NCI-H1694 treated with DMSO at 0.1 percent for 48 hours (cell line): ENCODE results near the gene MAP1S.

ENCODE experiments used
- DNase-seq: peaks from one replicate; lab custom pipeline; 2025; lab: John Stamatoyannopoulos, UW

The MAP1S gene

DNA sequence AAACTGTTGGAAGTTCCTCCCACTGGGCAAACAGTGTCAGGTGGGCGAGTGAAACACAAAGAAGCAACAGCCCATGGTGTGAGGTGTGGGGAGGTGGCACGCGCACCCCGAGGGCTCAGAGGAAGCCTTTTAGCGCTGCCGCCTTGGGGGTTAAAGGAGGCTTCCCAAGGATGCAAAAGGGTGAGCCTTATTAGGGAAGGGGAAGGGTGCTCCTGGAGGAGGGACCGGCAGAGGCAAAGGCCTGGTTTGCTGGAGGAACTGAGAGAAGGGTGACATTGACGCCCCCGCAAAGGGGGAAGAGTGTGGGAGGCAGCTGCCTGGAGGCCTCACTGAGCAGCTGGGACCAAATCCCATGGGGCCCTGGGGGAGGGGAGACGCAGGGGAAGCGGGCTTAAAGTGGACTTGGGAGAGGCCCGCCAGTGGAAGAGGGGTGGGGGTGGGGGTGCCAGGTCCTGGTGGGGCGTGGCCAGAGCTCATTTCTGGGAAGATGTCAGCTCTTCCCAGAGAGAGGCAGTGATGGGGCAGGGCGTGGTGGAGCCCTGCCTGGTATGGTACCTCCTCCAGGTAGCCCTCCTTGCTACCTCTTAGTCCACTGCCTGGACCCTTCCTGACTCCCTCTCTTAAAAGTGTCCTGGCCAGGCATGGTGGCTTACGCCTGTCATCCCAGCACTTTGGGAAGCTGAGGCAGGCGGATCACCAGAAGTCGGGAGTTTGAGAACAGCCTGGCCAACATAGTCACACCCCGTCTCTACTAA lies 20.0 kb downstream of the MAP1S start:
- peak; percentile 17 for DNase-seq

DNA sequence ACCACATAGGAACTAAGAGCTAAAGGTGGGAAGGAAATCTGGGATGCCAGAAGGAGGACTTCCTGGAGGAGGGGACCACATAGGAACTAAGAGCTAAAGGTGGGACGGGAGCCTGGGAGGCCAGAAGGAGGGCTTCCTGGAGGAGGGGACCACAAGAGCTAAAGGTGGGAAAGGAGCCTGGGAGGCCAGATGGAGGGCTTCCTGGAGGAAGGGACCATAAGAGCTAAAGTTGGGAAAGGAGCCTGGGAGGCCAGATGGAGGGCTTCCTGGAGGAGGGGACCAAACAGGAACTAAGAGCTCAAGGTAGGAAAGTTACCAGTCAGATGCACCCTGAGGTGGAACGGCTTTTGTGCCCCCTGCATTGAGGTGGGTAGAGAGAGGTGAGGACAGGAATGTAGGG lies 22.2 kb downstream of the MAP1S start:
- DNase-seq, result no peak

DNA sequence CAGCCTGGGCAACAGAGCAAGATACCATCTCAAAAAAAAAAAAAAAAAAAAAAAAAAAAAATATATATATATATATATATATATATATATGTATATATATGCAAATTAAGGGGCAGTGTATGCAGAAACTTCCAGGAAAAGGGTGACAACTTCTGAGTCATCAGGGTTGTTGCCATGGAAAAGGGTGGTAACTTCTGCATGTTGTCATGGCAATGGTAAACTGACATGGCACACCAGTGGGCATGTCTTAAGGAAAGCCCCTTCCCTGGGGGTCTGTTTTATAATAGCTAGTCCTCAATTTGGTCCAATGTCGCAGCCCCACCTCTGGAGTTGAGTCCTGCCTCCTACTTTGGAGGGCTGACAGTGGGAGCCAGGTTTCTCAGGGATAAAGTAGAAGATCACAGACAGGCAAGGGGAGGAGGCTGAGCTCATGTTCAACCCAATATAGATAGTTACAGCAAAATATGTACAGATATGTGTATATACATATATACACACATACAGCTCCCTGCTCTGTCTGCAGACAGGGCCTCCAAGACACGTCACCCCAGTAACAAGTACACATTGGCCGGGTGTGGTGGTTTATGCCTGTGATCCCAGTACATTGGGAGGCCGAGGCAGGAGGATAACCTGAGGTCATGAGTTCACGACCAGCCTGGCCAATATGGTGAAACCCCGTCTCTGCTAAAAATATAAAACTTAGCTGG lies 24.7 kb downstream of the MAP1S start:
- no peak for DNase-seq

DNA sequence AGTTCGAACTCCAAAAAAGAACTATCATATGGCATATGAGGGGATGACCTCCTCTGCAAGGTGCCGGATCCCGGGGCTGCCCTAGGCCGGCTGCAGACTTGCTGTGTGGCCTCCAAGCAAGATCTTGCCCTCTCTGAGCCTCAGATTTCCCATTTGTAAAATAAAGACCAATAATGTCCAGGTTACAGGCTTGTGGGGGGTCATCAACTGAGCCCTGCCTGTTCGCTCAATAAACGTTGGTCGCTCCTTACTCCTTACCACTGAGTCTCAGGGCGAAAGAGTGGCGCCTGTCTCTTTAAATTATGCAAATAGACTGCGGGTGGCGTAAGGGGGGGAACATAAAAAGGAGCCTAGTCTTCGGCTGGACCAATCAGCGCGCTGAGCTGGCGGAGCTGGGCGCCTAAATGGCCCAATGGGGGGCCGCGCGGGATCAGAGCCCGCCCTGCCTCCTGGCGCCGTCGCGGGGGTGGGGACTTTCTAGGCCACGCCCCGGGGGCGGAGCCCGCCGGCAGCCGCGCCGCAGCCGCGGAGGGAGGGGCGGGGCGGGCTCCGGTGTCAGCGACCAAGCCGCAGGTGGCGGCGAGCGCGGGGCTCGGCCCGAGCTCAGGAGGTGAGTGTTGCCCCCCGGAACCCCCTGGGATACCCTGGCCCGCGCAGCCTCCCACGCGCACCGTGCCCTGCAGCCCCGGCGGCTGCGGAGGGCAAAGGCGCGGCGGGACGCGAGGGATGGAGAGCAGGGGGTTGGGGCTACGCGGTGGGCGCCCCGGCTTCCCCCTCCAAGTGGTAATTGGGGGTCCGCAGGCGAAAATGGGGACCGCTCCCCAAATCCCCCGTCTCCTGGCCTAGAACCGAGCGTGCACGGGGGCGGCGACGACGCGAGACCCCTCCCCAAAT lies 28.2 kb downstream of the MAP1S start:
- DNase-seq, result peak; percentile 78

DNA sequence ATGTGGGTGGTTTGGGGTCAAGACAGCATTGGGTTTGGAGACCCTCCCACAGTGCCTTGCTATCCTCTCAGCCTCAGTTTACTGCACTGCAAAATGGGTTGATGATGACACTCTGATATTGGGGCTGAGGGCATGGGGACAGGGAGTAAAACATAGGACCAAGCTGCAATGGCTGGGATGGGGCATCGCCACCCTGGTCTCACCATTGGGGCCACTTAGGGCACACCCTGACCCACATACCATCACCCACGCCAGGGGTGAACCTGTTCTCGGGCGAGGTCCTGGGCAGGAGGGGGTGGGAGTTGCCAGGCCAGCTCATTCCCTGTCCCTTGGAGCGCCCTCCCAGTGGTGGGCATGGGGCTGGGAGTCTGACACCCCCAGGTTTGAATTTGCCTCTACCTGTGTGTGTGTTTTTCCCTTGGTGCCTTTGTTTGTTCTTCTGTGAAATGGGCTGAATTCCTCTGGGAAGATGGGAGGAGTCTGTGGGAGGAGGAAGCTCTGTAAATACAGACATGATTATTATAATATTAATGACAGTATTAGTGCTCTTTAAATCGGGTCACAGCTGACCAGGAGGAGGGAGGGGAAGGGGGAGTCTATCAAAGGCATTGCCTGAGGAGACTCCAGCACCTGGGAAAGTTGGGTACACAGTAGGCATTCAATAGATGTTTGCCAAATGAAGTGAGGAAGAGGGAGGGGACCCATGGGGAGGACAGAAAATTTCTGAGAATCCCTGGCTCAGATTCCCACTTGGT lies 29.8 kb downstream of the MAP1S start:
- DNase-seq, result no peak

DNA sequence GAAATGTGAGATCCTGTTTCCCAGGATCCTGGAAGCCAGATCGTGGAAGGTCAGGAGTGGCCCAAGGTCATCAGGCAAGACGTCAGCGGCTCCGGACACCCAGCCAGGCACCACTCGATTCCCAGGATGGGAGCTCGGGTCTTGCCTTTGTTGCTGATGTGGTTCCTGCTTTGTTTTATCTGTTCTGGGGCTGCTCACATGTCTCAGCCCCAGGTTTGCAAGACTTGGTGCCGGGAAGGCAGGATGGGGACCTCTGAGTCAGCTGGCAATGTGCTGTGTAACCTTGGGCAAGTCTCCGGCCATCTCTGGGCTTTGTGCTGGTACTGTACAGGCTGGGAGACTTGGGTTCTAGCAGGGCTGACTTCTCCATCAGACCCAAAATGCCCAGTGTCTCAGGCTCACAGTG lies 30.6 kb downstream of the MAP1S start:
- no peak for DNase-seq

DNA sequence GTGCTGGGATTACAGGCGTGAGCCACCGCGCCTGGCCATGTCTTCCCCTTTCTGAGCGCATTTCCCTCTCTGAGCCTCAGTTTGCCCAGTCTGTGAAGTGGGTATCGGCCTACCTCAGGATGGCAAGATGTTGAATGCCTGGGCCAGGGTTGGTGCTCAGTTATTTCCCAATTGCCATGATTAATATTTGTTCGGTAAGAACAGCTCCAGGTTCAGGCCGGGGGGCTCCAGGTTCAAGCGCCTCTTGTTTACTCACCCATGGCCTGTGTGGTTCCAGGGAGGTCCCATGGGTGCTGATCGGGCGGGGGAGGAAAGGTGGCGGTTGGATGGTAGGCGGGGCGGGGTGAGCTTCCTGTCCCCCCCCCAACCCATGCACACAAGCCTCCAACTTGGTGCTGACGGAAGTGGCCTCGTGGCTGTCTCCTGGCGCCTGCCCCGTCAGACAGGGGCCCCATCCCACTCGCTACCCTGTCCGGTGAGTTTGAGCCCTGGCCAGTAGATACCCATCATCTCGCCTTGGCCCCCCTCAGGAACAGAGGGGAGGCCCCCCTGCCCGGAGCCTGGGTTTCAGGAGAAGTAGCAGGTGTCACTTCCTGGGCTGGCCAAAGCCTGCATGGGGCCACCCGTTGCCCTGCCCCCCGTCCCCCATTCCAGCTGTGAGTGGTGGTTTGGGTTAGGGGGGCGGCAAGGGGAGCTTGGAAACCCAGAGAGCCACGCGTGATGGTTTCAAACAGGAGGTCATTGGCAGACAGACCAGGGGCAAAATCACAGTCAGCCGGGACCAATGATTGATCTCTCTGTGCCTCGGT lies 32.0 kb downstream of the MAP1S start, which contains the start of gene FCHO1:
TSS of gene FCHO1 (plus strand) at position 375 of the 809 bp plus-strand sequence. CDS start 3,688 bp downstream, outside the sequence.
- DNase-seq, result no peak

DNA sequence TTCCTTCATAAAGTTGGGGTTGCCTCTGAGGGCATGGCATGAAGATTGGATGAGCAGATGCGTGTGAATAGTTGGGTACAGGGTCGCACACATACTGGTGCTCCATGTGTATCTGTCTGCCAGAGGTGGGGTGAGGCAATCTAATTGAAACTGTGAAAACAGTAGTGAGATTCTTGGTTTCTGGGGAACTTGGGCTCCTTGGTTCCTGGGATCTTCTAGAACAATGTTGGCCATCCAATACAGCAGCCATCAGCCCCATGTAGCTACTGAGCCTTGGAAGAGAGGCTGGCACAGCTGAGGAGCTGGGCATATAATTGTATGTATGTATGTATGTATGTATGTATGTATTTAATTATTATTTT lies 32.6 kb downstream of the MAP1S start:
- DNase-seq, result no peak

DNA sequence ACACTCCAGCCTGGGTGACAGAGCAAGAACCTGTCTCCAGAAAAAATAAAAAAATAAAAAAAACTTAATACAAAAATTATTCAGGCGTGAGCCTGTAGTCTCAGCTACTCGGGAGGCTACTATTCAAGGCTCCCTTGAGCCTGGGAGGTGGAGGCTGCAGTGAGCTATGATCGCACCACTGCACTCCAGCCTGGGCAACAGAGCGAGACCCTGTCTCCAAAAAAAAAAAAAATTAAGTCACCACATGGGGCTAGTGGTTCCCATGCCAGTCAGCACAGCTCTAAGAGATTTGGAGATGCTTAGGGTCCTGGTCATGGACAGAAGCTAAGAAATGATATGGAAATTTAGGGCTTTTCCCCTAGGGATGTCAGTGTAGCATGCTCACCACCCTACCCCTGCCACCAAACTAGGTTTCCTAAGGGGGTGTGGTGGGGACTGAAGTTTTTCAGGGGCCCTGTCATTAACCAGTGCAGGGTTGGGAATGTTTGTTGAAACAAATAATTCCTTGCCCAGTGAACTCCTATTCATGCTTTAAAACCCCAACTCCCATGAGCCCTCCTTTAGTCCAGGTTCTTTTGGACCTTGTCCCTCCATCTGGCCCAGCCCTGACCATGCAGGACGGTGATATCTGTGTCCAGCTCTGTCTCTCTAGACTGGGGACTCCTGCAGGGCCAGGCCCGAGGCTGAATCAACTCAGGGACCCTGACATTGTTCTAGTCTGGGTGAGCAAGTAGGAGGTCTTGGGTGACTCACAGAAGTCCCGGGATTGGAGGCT lies 33.8 kb downstream of the MAP1S start:
- no peak for DNase-seq

DNA sequence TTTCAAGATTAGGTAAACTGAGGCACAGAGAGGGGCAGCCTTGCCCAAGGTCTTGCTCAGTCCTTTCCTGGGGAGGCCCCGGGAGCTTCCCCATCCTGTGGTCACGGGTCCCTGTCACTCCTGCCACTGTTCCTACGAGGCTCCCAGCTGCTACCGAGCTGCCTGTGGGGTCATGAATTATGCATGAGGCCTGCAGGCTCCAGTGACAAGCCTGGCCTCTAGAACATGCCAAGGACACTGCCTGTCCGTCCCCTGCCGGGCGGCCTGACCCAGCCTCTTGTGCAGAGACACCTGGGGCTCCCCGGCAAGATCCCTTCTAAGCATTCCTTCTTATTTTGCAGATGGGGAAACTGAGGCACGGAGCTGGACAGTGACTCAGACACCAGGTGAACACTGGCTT lies 34.7 kb downstream of the MAP1S start:
- DNase-seq, result no peak

DNA sequence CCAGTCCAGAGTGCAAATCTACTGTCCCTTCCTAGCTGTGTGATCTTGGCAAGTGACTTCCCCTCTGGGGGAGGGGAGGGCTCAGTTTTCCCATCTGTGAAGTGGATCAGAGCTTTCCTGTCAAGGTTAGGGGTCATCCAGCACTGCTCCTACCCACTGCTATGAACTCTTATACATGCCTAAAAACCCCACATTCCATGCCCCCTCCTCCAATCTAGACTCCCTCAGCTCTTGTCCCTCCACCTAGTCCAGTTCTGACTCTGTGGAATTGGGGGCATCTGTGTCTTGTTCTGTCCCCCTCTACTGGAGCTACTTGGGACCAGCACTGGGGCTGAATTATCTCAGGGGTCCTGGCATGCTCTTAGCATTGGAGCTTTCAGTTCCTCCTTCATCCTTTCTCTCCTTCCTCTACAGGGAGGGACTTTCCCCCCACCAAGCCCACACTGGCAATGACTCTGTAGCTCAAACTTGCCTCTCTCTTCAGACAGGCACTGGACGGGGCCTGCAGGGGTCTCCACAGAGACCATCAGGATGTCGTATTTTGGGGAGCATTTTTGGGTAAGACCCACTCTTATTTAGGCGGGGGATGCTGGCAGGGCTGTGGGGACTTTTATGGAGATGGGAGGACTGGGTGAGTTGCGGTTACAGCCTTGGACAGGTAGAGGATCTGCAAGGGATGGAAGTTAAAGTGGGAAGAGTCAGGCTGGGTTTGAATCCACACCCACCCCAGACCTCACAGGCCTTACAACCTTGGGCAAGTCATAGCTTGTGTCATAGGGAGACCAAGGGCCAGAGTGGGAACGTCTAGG lies 35.6 kb downstream of the MAP1S start:
- DNase-seq, result no peak

DNA sequence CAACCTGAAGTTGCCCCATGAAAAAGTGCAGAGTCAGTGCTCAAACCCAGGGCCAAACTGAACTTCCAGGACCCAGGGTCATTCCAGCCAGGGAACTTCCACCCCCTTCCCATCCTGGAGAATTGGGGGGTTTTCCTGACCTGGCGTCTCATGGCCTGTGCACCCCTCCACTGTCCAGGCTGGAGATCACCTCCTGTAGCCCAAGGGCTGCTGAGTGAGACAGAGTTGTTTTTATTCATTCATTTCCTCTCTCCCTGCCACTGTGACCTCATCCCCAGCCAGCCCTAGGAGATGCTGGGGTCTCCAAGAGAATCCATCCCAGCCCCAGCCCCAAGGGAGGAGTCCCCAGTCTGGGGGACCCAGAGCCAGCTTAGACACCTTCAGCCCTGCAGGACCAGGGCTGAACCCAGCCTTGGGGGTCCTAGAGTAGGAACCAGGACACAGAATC lies 36.2 kb downstream of the MAP1S start:
- DNase-seq, result no peak

DNA sequence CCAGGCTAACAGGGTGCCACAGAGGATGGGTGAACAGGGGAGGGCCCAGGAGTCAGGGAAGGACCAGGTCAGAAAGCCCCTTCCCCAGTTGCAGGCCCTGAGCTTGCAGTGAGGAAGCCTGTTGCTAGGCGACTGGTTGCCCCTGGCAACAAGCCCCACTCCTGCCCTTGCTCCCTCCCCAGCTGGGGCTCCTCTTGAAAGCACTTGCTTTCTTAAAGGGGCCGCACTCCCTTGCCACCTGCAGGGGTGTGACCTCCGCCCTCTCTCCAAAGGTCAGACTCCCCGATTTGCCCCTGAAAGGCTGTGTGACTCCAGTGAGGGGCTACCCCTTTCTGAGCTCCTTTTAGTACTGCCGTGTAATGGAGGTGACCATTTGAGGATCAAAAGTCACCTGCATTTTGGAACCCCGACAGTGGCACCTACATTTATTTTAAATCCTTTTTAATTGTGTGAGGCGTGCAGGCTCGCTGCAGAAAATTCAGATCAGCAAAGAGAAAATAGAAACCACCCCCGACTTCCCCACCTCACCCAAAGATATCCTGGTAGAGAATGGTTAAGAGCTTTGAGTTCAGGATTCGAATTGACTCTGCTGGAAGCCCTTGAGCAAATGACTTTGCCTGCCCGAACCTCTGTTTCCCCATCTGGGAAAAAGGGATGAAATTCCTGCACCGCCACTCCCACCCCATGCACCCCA lies 36.8 kb downstream of the MAP1S start:
- peak; percentile 22 for DNase-seq

DNA sequence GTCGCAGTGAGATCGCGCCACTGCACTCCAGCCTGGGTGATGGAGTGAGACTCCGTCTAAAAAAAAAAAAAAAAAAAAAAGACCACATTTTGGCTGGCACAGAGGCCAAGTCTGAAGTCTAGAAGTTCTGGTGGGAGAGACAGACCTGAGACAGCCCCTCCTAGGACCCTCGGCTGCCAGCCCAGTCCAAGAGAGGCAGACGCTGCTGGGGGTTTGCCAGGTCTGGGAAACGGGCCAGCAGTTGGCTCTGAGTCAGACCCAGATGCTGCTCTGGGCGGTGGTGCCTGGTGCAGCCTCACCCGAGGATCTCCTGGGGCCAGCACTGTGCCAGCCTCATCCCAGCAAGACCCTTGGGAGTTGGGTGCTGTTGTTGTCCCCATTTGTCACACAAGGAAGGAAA lies 37.8 kb downstream of the MAP1S start:
- DNase-seq, result peak; percentile 88

DNA sequence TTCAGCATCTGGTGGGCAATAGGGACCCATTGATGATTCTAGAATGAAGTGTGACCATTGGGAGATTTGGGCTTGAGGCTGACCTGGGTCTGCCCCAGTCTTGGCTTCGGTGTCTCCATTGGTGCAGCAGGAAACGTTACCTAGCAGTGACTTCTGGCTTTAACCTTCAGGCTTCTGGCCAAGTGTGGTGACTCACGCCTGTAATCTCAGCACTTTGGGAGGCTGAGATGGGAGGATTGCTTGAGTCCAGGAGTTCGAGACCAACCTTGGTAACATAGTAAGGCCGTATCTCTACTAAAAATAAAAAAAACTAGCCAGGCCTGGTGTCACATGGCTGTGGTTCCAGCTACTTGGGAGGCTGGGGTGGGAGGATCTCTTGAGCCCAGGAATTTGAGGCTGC lies 39.2 kb downstream of the MAP1S start:
- no peak for DNase-seq

DNA sequence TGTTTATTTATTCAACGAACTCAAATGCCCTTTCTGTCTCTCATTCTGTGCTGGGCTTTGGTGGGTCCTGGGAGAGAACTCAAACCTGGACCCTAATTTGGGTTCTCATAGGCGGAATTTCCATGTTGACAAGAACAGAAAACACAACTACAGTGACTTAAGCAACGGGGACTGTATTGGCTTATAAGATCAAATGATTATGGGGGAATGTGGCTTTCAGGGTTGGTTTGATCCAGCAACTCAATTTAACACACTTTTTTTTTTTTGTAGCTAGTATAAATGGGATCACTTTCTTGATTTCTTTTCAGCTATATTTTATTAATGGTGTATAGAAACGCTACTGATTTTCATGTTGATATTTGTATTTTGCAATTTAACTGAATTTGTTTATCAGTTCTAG lies 41.9 kb downstream of the MAP1S start:
- no peak for DNase-seq

DNA sequence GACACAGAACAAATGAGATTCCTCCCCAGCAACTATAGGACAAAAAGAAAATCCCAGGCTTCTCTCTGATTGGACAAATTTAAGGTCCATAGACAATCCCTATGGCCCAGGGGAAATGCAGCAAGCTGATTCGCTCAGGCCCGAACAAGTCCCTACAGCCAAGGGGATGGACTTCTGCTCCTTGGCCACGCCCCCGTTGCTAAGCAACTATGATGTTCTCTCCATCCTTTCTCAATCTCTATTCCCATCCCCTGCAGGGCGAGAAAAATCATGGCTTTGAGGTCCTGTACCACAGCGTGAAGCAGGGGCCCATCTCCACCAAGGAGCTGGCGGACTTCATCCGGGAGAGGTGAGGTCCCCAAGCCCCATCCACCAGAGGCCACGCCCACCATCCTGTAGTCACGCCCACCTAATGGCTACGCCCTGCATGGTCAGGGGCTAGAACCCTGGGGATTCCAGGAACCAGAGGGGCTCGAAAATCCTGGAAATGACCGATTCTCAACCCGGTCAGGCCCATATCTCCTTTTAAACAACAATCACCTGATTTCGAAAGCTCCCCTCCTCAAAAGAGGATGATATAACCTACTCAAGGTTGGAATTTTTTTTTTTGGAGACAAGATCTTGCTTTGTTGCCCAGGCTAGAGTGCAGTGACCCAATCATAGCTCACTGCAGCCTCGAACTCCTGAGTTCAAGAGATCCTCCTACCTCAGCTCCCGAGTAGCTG lies 43.4 kb downstream of the MAP1S start:
- no peak for DNase-seq

DNA sequence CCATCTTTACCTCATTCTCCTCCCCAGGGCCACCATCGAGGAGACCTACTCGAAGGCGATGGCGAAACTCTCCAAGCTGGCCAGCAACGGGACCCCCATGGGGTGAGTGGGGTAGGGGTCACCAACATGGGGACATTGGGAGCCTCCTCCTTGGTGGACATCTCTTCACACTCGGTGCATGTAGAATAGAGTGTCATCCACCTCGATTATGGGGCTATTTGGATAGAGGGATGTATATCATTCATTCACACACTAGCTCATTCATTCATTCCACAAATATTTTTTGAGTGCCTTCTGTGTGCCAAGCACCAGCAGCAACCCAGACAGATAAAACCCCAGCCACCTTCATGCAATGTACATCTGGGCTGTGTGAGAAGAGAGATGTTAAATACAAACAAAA lies 45.1 kb downstream of the MAP1S start:
- no peak for DNase-seq
